Liver (tissue), 9 donors: ENCODE results near the gene MS4A6A. TPM values are rescaled to one million over a fixed set of nuclear protein-coding genes. Genes with fewer than 3 reads are reported as not detected.

ENCODE experiments used
- DNase-seq: peaks from one replicate; pipeline ENCODE4 v3.0.0-alpha.2; 2017; ENCODE audit warnings: low spot score
- H3K27ac ChIP-seq, 2 donors: one replicate each; pipeline ENCODE4 v1.7.0; 2013; ENCODE audit warnings: inconsistent platforms in 2 of 2, low read length in 2 of 2, control low read depth in 1 of 2, low read depth in 1 of 2, mild to moderate bottlenecking in 1 of 2
- H3K27me3 ChIP-seq, 4 donors: one replicate each; pipeline versions ENCODE4 v1.6.1 to v1.7.0; 2013; ENCODE audit warnings: low read length in 3 of 4, inconsistent platforms in 1 of 4, mild to moderate bottlenecking in 1 of 4, moderate library complexity in 1 of 4; ENCODE audit not compliant: control insufficient read depth in 4 of 4, insufficient read depth in 4 of 4
- H3K36me3 ChIP-seq, 4 donors: one replicate each; pipeline versions ENCODE4 v1.6.1 to v1.7.0; 2013; ENCODE audit warnings: low read length in 3 of 4, mild to moderate bottlenecking in 3 of 4, low read depth in 1 of 4, moderate library complexity in 1 of 4; ENCODE audit not compliant: control insufficient read depth in 4 of 4, insufficient read depth in 3 of 4
- H3K4me1 ChIP-seq, 4 donors: one replicate each; pipeline versions ENCODE4 v1.6.1 to v1.7.0; 2013; ENCODE audit warnings: low read length in 3 of 4, mild to moderate bottlenecking in 3 of 4, moderate library complexity in 1 of 4; ENCODE audit not compliant: control insufficient read depth in 4 of 4, insufficient read depth in 4 of 4
- H3K4me3 ChIP-seq, 3 donors: one replicate each; pipeline versions ENCODE4 v1.6.1 to v1.7.0; 2013; ENCODE audit warnings: low read length in 3 of 3, control low read depth in 1 of 3, low read depth in 1 of 3, mild to moderate bottlenecking in 1 of 3
- H3K9ac ChIP-seq, 2 donors: one replicate each; pipeline ENCODE4 v1.7.0; 2013; ENCODE audit warnings: low read length in 2 of 2, mild to moderate bottlenecking in 2 of 2, moderate library complexity in 2 of 2, control low read depth in 1 of 2, low read depth in 1 of 2
- H3K9me3 ChIP-seq, 4 donors: one replicate each; pipeline versions ENCODE4 v1.6.1 to v1.7.0; 2013; ENCODE audit warnings: low read length in 3 of 4; ENCODE audit not compliant: control insufficient read depth in 4 of 4
- ATF3 ChIP-seq: IDR thresholded peaks from 2 replicates; pipeline ENCODE4 v1.6.1; 2016; ENCODE audit warnings: antibody characterized with exemption
- CTCF ChIP-seq: fragments of 150-350 bp; IDR thresholded peaks from 2 replicates; pipeline ENCODE4 v1.5.1; 2017; ENCODE audit warnings: improper control_type of control experiment, low read depth, low read length; ENCODE audit not compliant: missing input control
- EGR1 ChIP-seq, 2 donors: IDR thresholded peaks; 2 replicates each; pipeline ENCODE4 v1.6.1; 2016 to 2018; ENCODE audit warnings: antibody characterized with exemption in 2 of 2, low read depth in 2 of 2
- FOXA1 ChIP-seq: IDR thresholded peaks from 2 replicates; pipeline ENCODE4 v1.6.1; 2016; ENCODE audit warnings: antibody characterized with exemption
- FOXA2 ChIP-seq: IDR thresholded peaks from 2 replicates; pipeline ENCODE4 v1.6.1; 2016; ENCODE audit warnings: antibody characterized with exemption
- GABPA ChIP-seq, 2 donors: IDR thresholded peaks in 1 of 2; conservative IDR thresholded peaks in 1 of 2; 2 replicates each; pipeline ENCODE4 v1.6.1; 2016; ENCODE audit warnings: antibody characterized with exemption in 2 of 2, mild to moderate bottlenecking in 1 of 2, moderate library complexity in 1 of 2
- HNF4A ChIP-seq, 2 donors: conservative IDR thresholded peaks; 2 replicates each; pipeline ENCODE4 v1.6.1; 2016; ENCODE audit warnings: antibody characterized with exemption in 2 of 2, mild to moderate bottlenecking in 2 of 2
- HNF4G ChIP-seq: IDR thresholded peaks from 2 replicates; pipeline ENCODE4 v1.6.1; 2016; ENCODE audit warnings: antibody characterized with exemption
- JUND ChIP-seq, 2 donors: IDR thresholded peaks; 2 replicates each; pipeline ENCODE4 v1.6.1; 2016; ENCODE audit warnings: antibody characterized with exemption in 2 of 2
- MAX ChIP-seq: IDR thresholded peaks from 2 replicates; pipeline ENCODE4 v1.6.1; 2016; ENCODE audit warnings: antibody characterized with exemption
- NR2F2 ChIP-seq: IDR thresholded peaks from 2 replicates; pipeline ENCODE4 v1.6.1; 2016; ENCODE audit warnings: antibody characterized with exemption
- RAD21 ChIP-seq, 2 donors: IDR thresholded peaks; 2 replicates each; pipeline ENCODE4 v1.6.1; 2016; ENCODE audit warnings: antibody characterized with exemption in 2 of 2, mild to moderate bottlenecking in 2 of 2
- RXRA ChIP-seq, 2 donors: IDR thresholded peaks; 2 replicates each; pipeline ENCODE4 v1.6.1; 2017 to 2018; ENCODE audit warnings: antibody characterized with exemption in 2 of 2, mild to moderate bottlenecking in 1 of 2
- SP1 ChIP-seq: IDR thresholded peaks from 2 replicates; pipeline ENCODE4 v1.6.1; 2018; ENCODE audit warnings: antibody characterized with exemption, mild to moderate bottlenecking
- TAF1 ChIP-seq: conservative IDR thresholded peaks from 2 replicates; pipeline ENCODE4 v1.6.1; 2016; ENCODE audit warnings: antibody characterized with exemption, mild to moderate bottlenecking
- YY1 ChIP-seq: IDR thresholded peaks from 2 replicates; pipeline ENCODE4 v1.6.1; 2016; ENCODE audit warnings: antibody characterized with exemption, mild to moderate bottlenecking
- ZBTB33 ChIP-seq: IDR thresholded peaks from 2 replicates; pipeline ENCODE4 v1.6.1; 2016; ENCODE audit warnings: antibody characterized with exemption
- WGBS: extraction: QIAGEN DNeasy Blood & Tissue Kit; methylation state at CpG from one replicate; pipeline ENCODE4 v1.1.7; 2013; 5-methylcytosine and 5-hydroxymethylcytosine counted together
- polyA plus RNA-seq, 2 donors: library from polyadenylated mRNA; stranded (reverse) in 1 of 2; unstranded in 1 of 2; fragments of 200-250 nt in 1 of 2; fragments of >200 nt in 1 of 2; fragmentation: Nextera tagmentation in 1 of 2; extraction: Ambion mirVana in 1 of 2; gene quantifications; one replicate each; pipeline versions ENCODE4 v1.2.1 to v1.2.3, GENCODE V29; 2013 to 2015
- total RNA-seq, 2 donors: library from RNA; depleted of rRNA; stranded (reverse); fragments of >200 nt; gene quantifications; one replicate each; pipeline ENCODE4 v1.2.3, GENCODE V29; 2014
- donor health status: healthy.
- donor health status: healthy.
- donor health status: healthy.
- donor health status: healthy.
- donor health status: healthy.

MS4A6A gene
- total RNA-seq (100 to 1,000 TPM in 1 of 2 donors, 10 to 100 TPM in 1; 83.4 to 115 TPM), polyA plus RNA-seq (100 to 1,000 TPM in 1 of 2 donors, 10 to 100 TPM in 1; 64.6 to 117 TPM)

GRCh38 chr11:60182541-60183330, at the start of gene MS4A6A:
TSS of gene MS4A6A (minus strand) at chr11:60183083. CDS start at chr11:60181727, 1,356 bp downstream.
- TF ChIP-seq ATF3 = no peak
- TF ChIP-seq TAF1 = no peak
- no peak for TF ChIP-seq ZBTB33
- TF ChIP-seq EGR1 (IDR thresholded peaks at IDR 0.05; ENCODE audit: low read depth in 2 of 2) = no peak
- no peak for TF ChIP-seq SP1
- TF ChIP-seq HNF4A (conservative IDR thresholded peaks at IDR 0.05) = no peak
- TF ChIP-seq FOXA1 = no peak
- no peak for TF ChIP-seq RXRA (IDR thresholded peaks at IDR 0.05)
- no peak for TF ChIP-seq HNF4G
- no peak for TF ChIP-seq YY1
- TF ChIP-seq FOXA2 = no peak
- TF ChIP-seq NR2F2 = no peak
- no peak for TF ChIP-seq MAX
- TF ChIP-seq CTCF = no peak
- TF ChIP-seq RAD21 (IDR thresholded peaks at IDR 0.05) = no peak
- TF ChIP-seq GABPA (IDR thresholded peaks at IDR 0.05 in 1 of 2, conservative IDR thresholded peaks at IDR 0.05 in 1 of 2) = no peak
- Histone ChIP-seq H3K36me3 (no peaks in the 10 kb centered on the region), H3K27ac (peak within 1 kb of the TSS; percentile 65 to 69), H3K4me3 (peak within 1 kb of the TSS; percentile 6 to 33 (median 24)), H3K9ac (peak within 1 kb of the TSS in 1 of 2 donors; percentile 61), H3K4me1 (no peaks in the 10 kb centered on the region), H3K9me3 (no peaks in the 10 kb centered on the region), H3K27me3 (no peaks in the 10 kb centered on the region)
- WGBS = 59% methylated on average over 10 of the region's 10 CpGs
- no peak for DNase-seq

GRCh38 chr11:60230681-60231080, 47.8 kb upstream of the MS4A6A start:
- H3K27me3 ChIP-seq = peaks cover 0 to 2% (median 0%) of the 10 kb centered on the region in 4 donors
- WGBS = 47% methylated on average over 1 of the region's 1 CpG
- no peak overlapping the region for H3K27ac ChIP-seq
- H3K9ac ChIP-seq = no peak overlapping the region
- no peak overlapping the region for H3K4me3 ChIP-seq
- no peaks in the 10 kb centered on the region for H3K4me1 ChIP-seq
- no peaks in the 10 kb centered on the region for H3K36me3 ChIP-seq
- H3K9me3 ChIP-seq = no peaks in the 10 kb centered on the region
- no peak for DNase-seq
- TF ChIP-seq EGR1 (IDR thresholded peaks at IDR 0.05; ENCODE audit: low read depth in 2 of 2) = no peak
- no peak for TF ChIP-seq YY1
- TF ChIP-seq FOXA1 = no peak
- no peak for TF ChIP-seq RXRA (IDR thresholded peaks at IDR 0.05)
- TF ChIP-seq HNF4A (conservative IDR thresholded peaks at IDR 0.05) = no peak
- no peak for TF ChIP-seq GABPA (IDR thresholded peaks at IDR 0.05 in 1 of 2, conservative IDR thresholded peaks at IDR 0.05 in 1 of 2)
- TF ChIP-seq JUND (IDR thresholded peaks at IDR 0.05) = no peak
- no peak for TF ChIP-seq TAF1
